ENCODE data around the gene LRP10. TPM values are rescaled to one million over a fixed set of nuclear protein-coding genes. Genes with fewer than 3 reads are reported as not detected.
A peak's percentile ranks its signal among the peaks of the same experiment; 100 is the strongest.

The LRP10 gene
- total RNA-seq, 3 donors from 2014 or later = 70.1 to 97.5 (median 82.3) TPM

- H3K27ac ChIP-seq = peak overlapping the region; percentile 68 to 97
- no peaks in the 10 kb centered on the region for H3K9me3 ChIP-seq
- TF ChIP-seq, protein P1, sequence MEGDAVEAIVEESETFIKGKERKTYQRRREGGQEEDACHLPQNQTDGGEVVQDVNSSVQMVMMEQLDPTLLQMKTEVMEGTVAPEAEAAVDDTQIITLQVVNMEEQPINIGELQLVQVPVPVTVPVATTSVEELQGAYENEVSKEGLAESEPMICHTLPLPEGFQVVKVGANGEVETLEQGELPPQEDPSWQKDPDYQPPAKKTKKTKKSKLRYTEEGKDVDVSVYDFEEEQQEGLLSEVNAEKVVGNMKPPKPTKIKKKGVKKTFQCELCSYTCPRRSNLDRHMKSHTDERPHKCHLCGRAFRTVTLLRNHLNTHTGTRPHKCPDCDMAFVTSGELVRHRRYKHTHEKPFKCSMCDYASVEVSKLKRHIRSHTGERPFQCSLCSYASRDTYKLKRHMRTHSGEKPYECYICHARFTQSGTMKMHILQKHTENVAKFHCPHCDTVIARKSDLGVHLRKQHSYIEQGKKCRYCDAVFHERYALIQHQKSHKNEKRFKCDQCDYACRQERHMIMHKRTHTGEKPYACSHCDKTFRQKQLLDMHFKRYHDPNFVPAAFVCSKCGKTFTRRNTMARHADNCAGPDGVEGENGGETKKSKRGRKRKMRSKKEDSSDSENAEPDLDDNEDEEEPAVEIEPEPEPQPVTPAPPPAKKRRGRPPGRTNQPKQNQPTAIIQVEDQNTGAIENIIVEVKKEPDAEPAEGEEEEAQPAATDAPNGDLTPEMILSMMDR (IDR thresholded peaks at IDR 0.05) = no peak
- TF ChIP-seq POLR2AphosphoS5 (IDR thresholded peaks at IDR 0.05) (peak in 1 of 3 donors; percentile 6), POLR2A (IDR thresholded peaks at IDR 0.05) (no peak)
- DNase-seq (ENCODE audit: low spot score in 2 of 2) = no peak
- H3K4me3 ChIP-seq = peak overlapping the region in 1 of 3 donors; percentile 46
- intact Hi-C loops (cut with DNase I; ENCODE audit: low total_unique reads) = no loop called here
- H3K36me3 ChIP-seq = peaks cover 6% of the 10 kb centered on the region
- no peaks in the 10 kb centered on the region for H3K27me3 ChIP-seq
- H3K4me1 ChIP-seq = peaks cover 3 to 13% of the 10 kb centered on the region in 2 donors
These were observed 29.1 kb upstream of the LRP10 start for GRCh38 chr14:22842211-22843122.

DNA sequence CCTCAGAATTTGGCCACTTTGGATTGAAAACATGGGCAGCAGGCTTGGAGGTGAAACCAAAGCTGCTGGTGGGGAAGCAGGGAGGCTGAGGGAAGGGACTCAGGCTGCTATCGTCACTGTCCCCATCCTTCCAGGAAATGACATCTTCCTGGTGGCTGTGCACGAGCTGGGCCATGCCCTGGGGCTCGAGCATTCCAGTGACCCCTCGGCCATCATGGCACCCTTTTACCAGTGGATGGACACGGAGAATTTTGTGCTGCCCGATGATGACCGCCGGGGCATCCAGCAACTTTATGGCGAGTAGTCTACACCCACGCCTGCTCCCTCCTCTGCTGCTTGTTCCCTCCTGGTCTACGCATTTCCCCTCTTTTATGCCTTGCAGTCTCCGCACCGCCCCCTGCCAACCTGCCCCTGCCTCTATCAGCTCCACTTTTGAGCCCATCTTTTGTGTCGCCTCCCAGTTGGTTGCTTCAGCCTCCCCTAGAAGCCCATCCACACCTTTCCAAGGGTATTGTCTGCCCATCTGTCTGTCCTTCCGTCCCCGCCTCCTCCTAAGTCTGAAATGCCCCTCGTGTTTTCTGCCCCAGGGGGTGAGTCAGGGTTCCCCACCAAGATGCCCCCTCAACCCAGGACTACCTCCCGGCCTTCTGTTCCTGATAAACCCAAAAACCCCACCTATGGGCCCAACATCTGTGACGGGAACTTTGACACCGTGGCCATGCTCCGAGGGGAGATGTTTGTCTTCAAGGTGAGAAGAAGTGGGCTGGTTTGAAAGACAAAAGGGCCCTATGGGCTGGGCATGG lies 28.2 kb upstream of the LRP10 start:
- intact Hi-C loops (cut with DNase I; ENCODE audit: low total_unique reads) = no loop called here
- peak overlapping the region; percentile 68 to 97 for H3K27ac ChIP-seq
- peaks cover 8 to 19% of the 10 kb centered on the region in 2 donors for H3K4me1 ChIP-seq
- H3K4me3 ChIP-seq = peak overlapping the region in 1 of 3 donors; percentile 46
- peaks cover 6% of the 10 kb centered on the region for H3K36me3 ChIP-seq
- no peaks in the 10 kb centered on the region for H3K9me3 ChIP-seq
- H3K27me3 ChIP-seq = no peaks in the 10 kb centered on the region
- no peak for DNase-seq (ENCODE audit: low spot score in 2 of 2)
- no peak for TF ChIP-seq POLR2A (IDR thresholded peaks at IDR 0.05)
- TF ChIP-seq, protein P1 (IDR thresholded peaks at IDR 0.05) = no peak
- TF ChIP-seq POLR2AphosphoS5 (IDR thresholded peaks at IDR 0.05) = no peak

DNA sequence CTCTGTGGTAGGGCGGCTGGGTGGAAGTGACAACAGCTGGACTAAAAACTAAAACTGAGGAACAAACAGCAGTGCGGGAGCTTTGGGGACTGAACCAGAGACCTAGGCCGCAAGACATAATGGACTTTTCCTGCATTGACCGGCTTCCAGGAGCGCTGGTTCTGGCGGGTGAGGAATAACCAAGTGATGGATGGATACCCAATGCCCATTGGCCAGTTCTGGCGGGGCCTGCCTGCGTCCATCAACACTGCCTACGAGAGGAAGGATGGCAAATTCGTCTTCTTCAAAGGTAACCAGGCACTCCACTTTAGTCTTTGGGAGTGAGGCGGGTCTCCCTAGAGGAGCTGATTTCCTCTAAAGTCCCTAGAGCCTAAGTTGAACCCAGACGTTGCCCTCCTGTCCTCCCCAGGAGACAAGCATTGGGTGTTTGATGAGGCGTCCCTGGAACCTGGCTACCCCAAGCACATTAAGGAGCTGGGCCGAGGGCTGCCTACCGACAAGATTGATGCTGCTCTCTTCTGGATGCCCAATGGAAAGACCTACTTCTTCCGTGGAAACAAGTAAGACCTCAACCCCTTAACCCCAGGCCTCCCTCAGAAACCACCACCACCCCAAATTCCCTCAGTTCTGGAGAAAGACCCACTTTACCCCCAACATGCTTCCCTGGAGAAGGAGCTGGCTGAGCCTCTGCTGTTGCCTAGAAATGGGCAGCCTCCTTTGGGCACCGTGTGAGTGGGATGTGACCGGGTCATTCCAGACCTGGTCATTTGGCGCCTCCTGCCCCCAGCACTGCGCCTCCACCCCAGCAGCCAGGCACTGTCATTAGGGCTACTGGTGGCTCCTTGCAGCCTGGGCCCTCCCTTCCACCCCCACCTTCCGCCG lies 27.1 kb upstream of the LRP10 start:
- DNase-seq (ENCODE audit: low spot score in 2 of 2) = no peak
- H3K36me3 ChIP-seq = peaks cover 6% of the 10 kb centered on the region
- intact Hi-C loops (cut with DNase I; ENCODE audit: low total_unique reads) = no loop called here
- H3K4me1 ChIP-seq = peaks cover 8 to 9% of the 10 kb centered on the region in 2 donors
- TF ChIP-seq, protein P1 (IDR thresholded peaks at IDR 0.05) = no peak
- H3K9me3 ChIP-seq = no peaks in the 10 kb centered on the region
- no peaks in the 10 kb centered on the region for H3K27me3 ChIP-seq
- H3K4me3 ChIP-seq = peak overlapping the region in 1 of 3 donors; percentile 25
- H3K27ac ChIP-seq = peak overlapping the region; percentile 91 to 97

DNA sequence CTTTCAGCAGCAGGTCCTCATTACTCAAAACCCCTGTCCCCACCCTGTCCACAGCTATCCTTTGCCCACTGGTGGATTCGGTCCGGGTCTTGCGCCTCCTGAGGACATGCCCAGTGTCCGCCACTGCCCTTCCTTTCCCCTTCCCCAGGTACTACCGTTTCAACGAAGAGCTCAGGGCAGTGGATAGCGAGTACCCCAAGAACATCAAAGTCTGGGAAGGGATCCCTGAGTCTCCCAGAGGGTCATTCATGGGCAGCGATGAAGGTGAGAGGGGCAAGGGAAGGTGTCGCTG lies 26.5 kb upstream of the LRP10 start:
- intact Hi-C loops (cut with DNase I; ENCODE audit: low total_unique reads) = no loop called here
- Histone ChIP-seq H3K27me3 (no peaks in the 10 kb centered on the region), H3K27ac (peak overlapping the region; percentile 91 to 97), H3K36me3 (peaks cover 6% of the 10 kb centered on the region), H3K9me3 (no peaks in the 10 kb centered on the region), H3K4me1 (peaks cover 7 to 15% of the 10 kb centered on the region in 2 donors), H3K4me3 (peak overlapping the region in 1 of 3 donors; percentile 25)
- TF ChIP-seq POLR2AphosphoS5 (IDR thresholded peaks at IDR 0.05) (no peak), POLR2A (IDR thresholded peaks at IDR 0.05) (no peak)
- TF ChIP-seq, protein P1 (IDR thresholded peaks at IDR 0.05) = no peak
- no peak for DNase-seq (ENCODE audit: low spot score in 2 of 2)
